HG02571 (cell line): ENCODE data around the gene MUTYH.

Source experiments
- ATAC-seq: cut with Tn5 transposase; IDR thresholded peaks from one replicate; pipeline ENCODE4 v1.9.1; 2021; ENCODE audit warnings: mild to moderate bottlenecking, moderate library complexity; ENCODE audit not compliant: unreplicated experiment

Gene MUTYH

GRCh38 chr1:45282351-45282750 is 57.9 kb downstream of the MUTYH start:
- ATAC-seq, result no peak
